H1 (cell line): ENCODE measurements around the gene RINT1. TPM values are rescaled to one million over a fixed set of nuclear protein-coding genes. Genes with fewer than 3 reads are reported as not detected.

Experiments
- CTCF ChIA-PET: fragments of 300-600 bp; sonication (Branson Sonifier 250); formaldehyde crosslinking; loops from one replicate; lab custom pipeline; 2021; ENCODE audit not compliant: partially characterized antibody; lab: Charles Lee
- POLR2A ChIA-PET: fragments of 300-600 bp; sonication (Branson Sonifier 250); formaldehyde crosslinking; loops from one replicate; lab custom pipeline; 2021; ENCODE audit warnings: inconsistent platforms; ENCODE audit not compliant: partially characterized antibody; lab: Charles Lee
- DNase-seq, 2 experiments: peaks; one replicate each; pipeline versions ENCODE4 v3.0.0 to v3.0.0-alpha.2; 2010 to 2022; ENCODE audit warnings: low spot score in 2 of 2, low read depth in 1 of 2, mixed read lengths in 1 of 2
- FAIRE-seq: peaks from 2 replicates; lab custom pipeline; 2011; peaks lifted over from hg19 to GRCh38; lab: Jason Lieb, UNC
- H2AFZ ChIP-seq: 2 replicates; pipeline ENCODE4 v1.8.1; 2012; ENCODE audit warnings: low read length, inconsistent platforms
- H2AK5ac ChIP-seq: 2 replicates; pipeline ENCODE4 v1.6.1; 2013; ENCODE audit warnings: low read depth, low read length
- H2BK120ac ChIP-seq: replicated peaks from 2 replicates; pipeline ENCODE3; 2013; ENCODE audit warnings: low read depth, low read length, inconsistent platforms
- H2BK12ac ChIP-seq: 2 replicates; pipeline ENCODE4 v1.6.1; 2013; ENCODE audit warnings: low read depth, low read length
- H2BK15ac ChIP-seq: 2 replicates; pipeline ENCODE4 v1.6.1; 2013; ENCODE audit warnings: low read length
- H2BK20ac ChIP-seq: 2 replicates; pipeline ENCODE4 v1.6.1; 2013; ENCODE audit warnings: low read length
- H2BK5ac ChIP-seq: 2 replicates; pipeline ENCODE4 v1.6.1; 2013; ENCODE audit warnings: low read depth, low read length
- H3K14ac ChIP-seq: 2 replicates; pipeline ENCODE4 v1.6.1; 2013; ENCODE audit warnings: inconsistent platforms; ENCODE audit not compliant: insufficient read length
- H3K18ac ChIP-seq: 2 replicates; pipeline ENCODE4 v1.6.1; 2013; ENCODE audit warnings: low read length; ENCODE audit errors: extremely low read depth
- H3K23ac ChIP-seq: 2 replicates; pipeline ENCODE4 v1.6.1; 2013; ENCODE audit warnings: inconsistent platforms; ENCODE audit not compliant: insufficient read length
- H3K23me2 ChIP-seq: 2 replicates; pipeline ENCODE4 v1.6.1; 2013; ENCODE audit warnings: low read depth, low read length
- H3K27ac ChIP-seq: 2 replicates; pipeline ENCODE4 v1.6.1; 2011; ENCODE audit warnings: low read depth, low read length, inconsistent platforms
- H3K27me3 ChIP-seq, 4 experiments: replicated peaks in 1 of 4; 1 replicate in 1 of 4; 2 replicates in 3 of 4; pipeline versions ENCODE4 v1.6.1 to v1.8.1; 2011 to 2013; ENCODE audit warnings: low read length in 3 of 4, mild to moderate bottlenecking in 3 of 4, inconsistent platforms in 2 of 4, mixed read lengths in 2 of 4, moderate library complexity in 1 of 4; ENCODE audit not compliant: control insufficient read depth in 3 of 4, insufficient read depth in 3 of 4; ENCODE audit errors: extremely low read depth in 1 of 4
- H3K36me3 ChIP-seq, 4 experiments: 2 replicates each; pipeline versions ENCODE4 v1.6.1 to v1.8.1; 2011 to 2013; ENCODE audit warnings: mild to moderate bottlenecking in 4 of 4, low read length in 3 of 4, moderate library complexity in 2 of 4, control low read depth in 1 of 4, inconsistent platforms in 1 of 4; ENCODE audit not compliant: insufficient read depth in 4 of 4, control insufficient read depth in 2 of 4
- H3K4ac ChIP-seq: replicated peaks from 2 replicates; pipeline ENCODE3; 2013; ENCODE audit warnings: low read length, low read depth, mixed read lengths, inconsistent platforms; ENCODE audit not compliant: insufficient read length
- H3K4me1 ChIP-seq, 4 experiments: replicated peaks in 1 of 4; 1 replicate in 1 of 4; 2 replicates in 3 of 4; pipeline versions ENCODE4 v1.6.1 to v1.8.1; 2011 to 2013; ENCODE audit warnings: low read length in 3 of 4, inconsistent platforms in 2 of 4, mixed read lengths in 1 of 4; ENCODE audit not compliant: insufficient read depth in 4 of 4, control insufficient read depth in 3 of 4
- H3K4me2 ChIP-seq, 2 experiments: 2 replicates each; pipeline versions ENCODE4 v1.6.1 to v1.8.1; 2011 to 2013; ENCODE audit warnings: low read depth in 2 of 2, low read length in 2 of 2, control low read depth in 1 of 2, inconsistent platforms in 1 of 2, mild to moderate bottlenecking in 1 of 2; ENCODE audit not compliant: insufficient read depth in 1 of 2
- H3K4me3 ChIP-seq, 4 experiments: fragments of 200-600, 300-600 bp in 1 of 4; sonication (generic), shearing (Covaris generic), sonication (Bioruptor Twin) in 1 of 4; 2 replicates each; pipeline versions ENCODE4 v1.5.1 to v1.8.1; 2011 to 2016; ENCODE audit warnings: low read length in 4 of 4, low read depth in 3 of 4, control low read depth in 2 of 4, inconsistent platforms in 2 of 4, mild to moderate bottlenecking in 2 of 4, mixed read lengths in 1 of 4, moderate library complexity in 1 of 4; ENCODE audit not compliant: insufficient read depth in 2 of 4; ENCODE audit errors: extremely low read depth in 1 of 4
- H3K56ac ChIP-seq: replicated peaks from 2 replicates; pipeline ENCODE3; 2013; ENCODE audit warnings: low read depth, mild to moderate bottlenecking, mixed read lengths, low read length, inconsistent platforms; ENCODE audit not compliant: insufficient read length
- H3K79me1 ChIP-seq: 2 replicates; pipeline ENCODE4 v1.6.1; 2013; ENCODE audit warnings: low read depth, low read length, control low read depth
- H3K79me2 ChIP-seq, 2 experiments: 2 replicates each; pipeline versions ENCODE4 v1.6.1 to v1.8.1; 2012 to 2013; ENCODE audit warnings: low read length in 2 of 2, mild to moderate bottlenecking in 2 of 2, inconsistent platforms in 1 of 2; ENCODE audit not compliant: insufficient read depth in 2 of 2, control insufficient read depth in 1 of 2
- H3K9ac ChIP-seq, 4 experiments: replicated peaks in 1 of 4; 1 replicate in 1 of 4; 2 replicates in 3 of 4; pipeline versions ENCODE4 v1.6.1 to v1.8.1; 2011 to 2013; ENCODE audit warnings: low read depth in 3 of 4, low read length in 3 of 4, control low read depth in 2 of 4, mild to moderate bottlenecking in 2 of 4, moderate library complexity in 2 of 4, inconsistent platforms in 1 of 4; ENCODE audit errors: extremely low read depth in 1 of 4
- H3K9me3 ChIP-seq, 2 experiments: 2 replicates each; pipeline versions ENCODE4 v1.6.1 to v1.8.1; 2012 to 2013; ENCODE audit warnings: mild to moderate bottlenecking in 2 of 2, moderate library complexity in 2 of 2, control low read depth in 1 of 2, inconsistent platforms in 1 of 2, low read depth in 1 of 2, low read length in 1 of 2, mixed read lengths in 1 of 2; ENCODE audit not compliant: insufficient read depth in 2 of 2
- H4K20me1 ChIP-seq, 2 experiments: replicated peaks in 1 of 2; 2 replicates each; pipeline versions ENCODE3 to v1.8.1; 2011 to 2013; ENCODE audit warnings: inconsistent platforms in 2 of 2, low read length in 2 of 2, mild to moderate bottlenecking in 1 of 2; ENCODE audit not compliant: insufficient read depth in 2 of 2, control insufficient read depth in 1 of 2
- H4K5ac ChIP-seq: 2 replicates; pipeline ENCODE4 v1.6.1; 2013; ENCODE audit warnings: low read length, low read depth, mixed read lengths, inconsistent platforms; ENCODE audit not compliant: insufficient read length
- H4K8ac ChIP-seq: 2 replicates; pipeline ENCODE4 v1.8.0; 2013; ENCODE audit warnings: mild to moderate bottlenecking, moderate library complexity, low read length, inconsistent platforms; ENCODE audit not compliant: insufficient read depth; ENCODE audit errors: extremely low read depth
- H4K91ac ChIP-seq: replicated peaks from 2 replicates; pipeline ENCODE3; 2013; ENCODE audit warnings: low read length, mixed read lengths, inconsistent platforms; ENCODE audit not compliant: insufficient read length
- BCL11A ChIP-seq, 2 experiments: IDR thresholded peaks; one replicate each; pipeline ENCODE4 v1.6.1; 2011; ENCODE audit warnings: low read depth in 2 of 2, low read length in 2 of 2, mild to moderate bottlenecking in 2 of 2
- JUN ChIP-seq: IDR thresholded peaks from 2 replicates; pipeline ENCODE4 v1.6.1; 2011; ENCODE audit warnings: low read depth, mild to moderate bottlenecking, improper control_type of control experiment, low read length
- KDM1A ChIP-seq: fragments of 200-600, 300-600 bp; sonication (generic); IDR thresholded peaks from 2 replicates; pipeline ENCODE4 v1.7.1; 2016; ENCODE audit warnings: mild to moderate bottlenecking, low read length, borderline replicate concordance
- PHF8 ChIP-seq: fragments of 200-600 bp; sonication (generic); conservative IDR thresholded peaks from 2 replicates; pipeline ENCODE4 v1.7.1; 2012; ENCODE audit warnings: low read depth, mild to moderate bottlenecking, inconsistent platforms, low read length, moderate library complexity
- SIN3A ChIP-seq, 2 experiments: IDR thresholded peaks in 1 of 2; conservative IDR thresholded peaks in 1 of 2; 2 replicates each; pipeline ENCODE4 v1.6.1; 2011 to 2012; ENCODE audit warnings: low read length in 2 of 2, improper control_type of control experiment in 1 of 2, low read depth in 1 of 2, mild to moderate bottlenecking in 1 of 2
- SUZ12 ChIP-seq: fragments of 200-600 bp; sonication (generic); IDR thresholded peaks from 2 replicates; pipeline ENCODE4 v1.6.1; 2012; ENCODE audit warnings: mild to moderate bottlenecking, inconsistent platforms, low read length, moderate library complexity, mixed read lengths
- TAF1 ChIP-seq: IDR thresholded peaks from 2 replicates; pipeline ENCODE4 v1.6.1; 2011; ENCODE audit warnings: mild to moderate bottlenecking, low read depth, low read length
- TEAD4 ChIP-seq: IDR thresholded peaks from 2 replicates; pipeline ENCODE4 v1.6.1; 2012; ENCODE audit warnings: low read depth, low read length, inconsistent platforms, mixed read lengths
- WGBS, 2 experiments: shearing (Covaris generic) in 1 of 2; methylation state at CpG; one replicate each; pipeline versions ENCODE4 v1.1.6 to v1.1.7; 2013 to 2015; ENCODE audit warnings: low lambda C conversion rate in 2 of 2, mixed read lengths in 2 of 2, inconsistent platforms in 1 of 2, low coverage in 1 of 2, missing lambda C conversion rate in 1 of 2; ENCODE audit not compliant: insufficient replicate concordance in 2 of 2, insufficient coverage in 1 of 2, insufficient read length in 1 of 2; ENCODE audit errors: extremely low coverage in 1 of 2, missing lambda C conversion rate in 1 of 2; 5-methylcytosine and 5-hydroxymethylcytosine counted together
- polyA plus RNA-seq, 7 experiments: library from polyadenylated mRNA; depleted of rRNA in 3 of 7; stranded (reverse) in 5 of 7; unstranded in 2 of 7; fragments of >200 nt in 5 of 7; fragments of 200-250 nt in 2 of 7; gene quantifications; 1 replicate in 5 of 7; 2 replicates in 1 of 7; 4 replicates in 1 of 7; pipeline versions ENCODE4 v1.2.1 to v1.2.3, GENCODE V29; 2011 to 2013; ENCODE audit warnings: missing spikeins in 2 of 7, mixed read lengths in 2 of 7
- total RNA-seq: library from RNA; stranded (reverse); fragmentation: NEBNext Ultra II Directional; extraction: Animal tissue kit (Norgen Biotek cat#: 25700); gene quantifications from 2 replicates; pipeline ENCODE4 v1.2.1, GENCODE V29; 2021

The RINT1 gene
- total and polyA plus RNA-seq, 2 of the 8 experiments (the other 6 are each of a cell fraction or from before 2014, with no cell fraction given) = 7.8 to 21.8 TPM

GRCh38 chr7:105614341-105614840 lies 82.4 kb downstream of the RINT1 start:
- no peaks in the 10 kb centered on the region for H3K27me3 ChIP-seq
- no peak overlapping the region for H3K9ac ChIP-seq
- no peak overlapping the region for H3K4me2 ChIP-seq
- no peaks in the 10 kb centered on the region for H3K9me3 ChIP-seq
- H2BK5ac ChIP-seq = no peak overlapping the region
- no peak overlapping the region for H3K4me3 ChIP-seq
- no peaks in the 10 kb centered on the region; a peak in 1 of 7 replicates for H3K4me1 ChIP-seq
- H3K79me1 ChIP-seq = peaks cover 4% of the 10 kb centered on the region; the same call in 1 of the 2 replicates
- no peak overlapping the region for H2AFZ ChIP-seq
- H3K4ac ChIP-seq = no peak overlapping the region
- H3K23ac ChIP-seq = no peak overlapping the region
- H3K23me2 ChIP-seq = no peaks in the 10 kb centered on the region
- no peak overlapping the region for H2BK120ac ChIP-seq
- H3K79me2 ChIP-seq = no peaks in the 10 kb centered on the region
- no peak overlapping the region for H3K14ac ChIP-seq
- DNase-seq (no peak), FAIRE-seq (no peak)
- WGBS, 2 experiments = 92% methylated on average over 20 of the region's 20 CpGs; no CpG with 5 or more reads in 1 of the 2 experiments
- H3K36me3 ChIP-seq = peaks cover 11 to 46% (median 25%) of the 10 kb centered on the region in 4 experiments
- no peak overlapping the region for H2BK20ac ChIP-seq
- H4K5ac ChIP-seq = no peak overlapping the region
- H2AK5ac ChIP-seq = no peak overlapping the region
- CTCF ChIA-PET = no interaction called here
- H2BK15ac ChIP-seq = no peak overlapping the region
- H4K8ac ChIP-seq = no peak overlapping the region; the same call in 1 of the 2 replicates
- POLR2A ChIA-PET = interaction anchor here (1.1 to 1.5 kb wide), 4 partner anchors 11 to 29 kb away, joined by 3 to 6 read pairs (median 4); no protein-coding TSS in a partner anchor
- no peak overlapping the region for H4K91ac ChIP-seq
- no peak overlapping the region for H3K27ac ChIP-seq
- H4K20me1 ChIP-seq = peaks cover 0 to 4% of the 10 kb centered on the region in 2 experiments
- no peak for TF ChIP-seq PHF8
- TF ChIP-seq BCL11A (IDR thresholded peaks at IDR 0.05; ENCODE audit: low read depth in 2 of 2, low read length in 2 of 2) = no peak
- no peak for TF ChIP-seq TAF1
- TF ChIP-seq TEAD4 = no peak
- no peak for TF ChIP-seq KDM1A
- no peak for TF ChIP-seq JUN
- no peak for TF ChIP-seq SIN3A (conservative IDR thresholded peaks at IDR 0.05 in 1 of 2, IDR thresholded peaks at IDR 0.05 in 1 of 2; ENCODE audit: low read depth in 1 of 2, low read length in 2 of 2)
- TF ChIP-seq SUZ12 = no peak
- H2BK12ac ChIP-seq = no peak overlapping the region
- H3K18ac ChIP-seq = no peak overlapping the region
- no peak overlapping the region for H3K56ac ChIP-seq
